GM12878 (cell line): Measurements from ENCODE around the gene GXYLT1. TPM values are rescaled to one million over a fixed set of nuclear protein-coding genes. Genes with fewer than 3 reads are reported as not detected.

ENCODE experiments used
- ATAC-seq: fragments of 200-7000 bp; cut with Tn5 transposase; 3 replicates; pipeline ENCODE4 v1.9.1; 2020; ENCODE audit warnings: mild to moderate bottlenecking, moderate library complexity
- BruUV-seq: library from RNA; stranded (reverse); fragments of 400-500 nt; replicated peaks from 2 replicates; lab custom pipeline; 2021; lab: Mats Ljungman, UMichigan
- CTCF ChIA-PET: fragments of 300-600 bp; sonication (Branson Sonifier 250); formaldehyde crosslinking; extraction: SDS; loops from one replicate; lab custom pipeline; 2021; ENCODE audit warnings: inconsistent platforms; lab: Yijun Ruan, JAX
- POLR2A ChIA-PET: fragments of 350-600 bp; formaldehyde crosslinking; extraction: SDS; loops from one replicate; lab custom pipeline; 2021; ENCODE audit warnings: inconsistent platforms; lab: Charles Lee
- RAD21 ChIA-PET: fragments of 300-600 bp; sonication (Branson Sonifier 250); formaldehyde crosslinking; loops from one replicate; lab custom pipeline; 2023; ENCODE audit warnings: antibody characterized with exemption; ENCODE audit not compliant: unreplicated experiment; lab: Charles Lee
- SMC1A ChIA-PET: fragments of 300-600 bp; sonication (Branson Sonifier 250); formaldehyde crosslinking; loops from one replicate; lab custom pipeline; 2023; ENCODE audit not compliant: unreplicated experiment, uncharacterized antibody; lab: Charles Lee
- DNase-seq: peaks from one replicate; pipeline ENCODE4 v3.0.0-alpha.2; 2011; ENCODE audit warnings: low read depth, low spot score
- FAIRE-seq: peaks from 3 replicates; lab custom pipeline; 2011; peaks lifted over from hg19 to GRCh38; lab: Jason Lieb, UNC
- H2AFZ ChIP-seq: 2 replicates; pipeline ENCODE4 v1.6.0; 2011; ENCODE audit warnings: low read depth, low read length, control low read depth; ENCODE audit not compliant: control insufficient read depth
- H3K27ac ChIP-seq: 2 replicates; pipeline ENCODE4 v1.5.1; 2011; ENCODE audit warnings: control low read depth; ENCODE audit not compliant: control insufficient read depth, insufficient read depth
- H3K27me3 ChIP-seq, 2 experiments: replicated peaks in 1 of 2; 2 replicates each; pipeline versions ENCODE4 v1.6.0 to v1.6.1; 2011; ENCODE audit warnings: low read length in 1 of 2; ENCODE audit not compliant: control insufficient read depth in 2 of 2, insufficient read depth in 2 of 2
- H3K36me3 ChIP-seq, 2 experiments: 2 replicates each; pipeline ENCODE4 v1.5.1; 2011; ENCODE audit warnings: low read length in 1 of 2; ENCODE audit not compliant: control insufficient read depth in 2 of 2, insufficient read depth in 2 of 2
- H3K4me1 ChIP-seq: 2 replicates; pipeline ENCODE4 v1.6.1; 2011; ENCODE audit warnings: mild to moderate bottlenecking, low read length, moderate library complexity, mixed read lengths; ENCODE audit not compliant: control insufficient read depth, insufficient read depth
- H3K4me2 ChIP-seq: 2 replicates; pipeline ENCODE4 v1.6.0; 2011; ENCODE audit warnings: control low read depth; ENCODE audit not compliant: control insufficient read depth, insufficient read depth
- H3K4me3 ChIP-seq: fragments of 200-600 bp; sonication (generic); 2 replicates; pipeline ENCODE4 v1.5.1; 2016
- H3K79me2 ChIP-seq: 2 replicates; pipeline ENCODE4 v1.6.0; 2011; ENCODE audit warnings: low read length; ENCODE audit not compliant: control insufficient read depth, insufficient read depth
- H3K9ac ChIP-seq: 2 replicates; pipeline ENCODE4 v1.8.0; 2011; ENCODE audit warnings: low read length, control low read depth, mixed read lengths; ENCODE audit not compliant: control insufficient read depth, insufficient read depth
- H3K9me3 ChIP-seq: replicated peaks from 3 replicates; pipeline ENCODE4 v1.5.1; 2011; ENCODE audit warnings: mild to moderate bottlenecking, low read length; ENCODE audit not compliant: control insufficient read depth, insufficient read depth
- H4K20me1 ChIP-seq: 2 replicates; pipeline ENCODE4 v1.6.0; 2011; ENCODE audit not compliant: control insufficient read depth, insufficient read depth
- BCL3 ChIP-seq: IDR thresholded peaks from 2 replicates; pipeline ENCODE4 v1.6.1; 2011; ENCODE audit warnings: borderline replicate concordance, low read depth, mild to moderate bottlenecking, moderate library complexity, low read length; ENCODE audit not compliant: insufficient read depth, poor library complexity, severe bottlenecking
- BMI1 ChIP-seq: fragments of 450-650 bp; IDR thresholded peaks from 2 replicates; pipeline ENCODE4 v1.6.1; 2016; ENCODE audit warnings: mild to moderate bottlenecking, moderate library complexity, borderline replicate concordance
- CBX3 ChIP-seq: fragments of 200-600 bp; sonication (generic); IDR thresholded peaks from 2 replicates; pipeline ENCODE4 v1.6.1; 2016; ENCODE audit warnings: low read depth, borderline replicate concordance
- CREB1 ChIP-seq: IDR thresholded peaks from 2 replicates; pipeline ENCODE4 v1.6.1; 2012; ENCODE audit warnings: low read depth, mild to moderate bottlenecking, inconsistent platforms
- CREM ChIP-seq: IDR thresholded peaks from 2 replicates; pipeline ENCODE4 v1.6.1; 2014; ENCODE audit warnings: antibody characterized with exemption, low read depth
- HDGF ChIP-seq: fragments of 450-650 bp; IDR thresholded peaks from 2 replicates; pipeline ENCODE4 v1.6.1; 2016; ENCODE audit warnings: antibody characterized with exemption
- MTA3 ChIP-seq: IDR thresholded peaks from 2 replicates; pipeline ENCODE4 v1.6.1; 2012; ENCODE audit warnings: low read length, inconsistent platforms, borderline replicate concordance
- RB1 ChIP-seq: fragments of 450-650 bp; formaldehyde crosslinking; IDR thresholded peaks from 2 replicates; pipeline ENCODE4 v1.6.1; 2017; ENCODE audit warnings: mild to moderate bottlenecking, borderline replicate concordance
- WGBS: methylation state at CpG from one replicate; pipeline ENCODE4 v1.1.6; 2016; ENCODE audit warnings: low lambda C conversion rate; ENCODE audit not compliant: insufficient replicate concordance, insufficient coverage; ENCODE audit errors: missing lambda C conversion rate; 5-methylcytosine and 5-hydroxymethylcytosine counted together
- in situ Hi-C: fragments of 300-500 bp; cut with MboI; formaldehyde crosslinking; loops from 9 replicates; pipeline ENCODE4 v1.14.3; 2018; ENCODE audit warnings: mixed read lengths
- intact Hi-C: fragments of 100-400 bp; cut with micrococcal nuclease; formaldehyde crosslinking; loops from one replicate; pipeline ENCODE4 v1.14.2; 2022; ENCODE audit not compliant: unreplicated experiment
- polyA plus RNA-seq, 11 experiments: library from polyadenylated mRNA; depleted of rRNA in 4 of 11; unstranded in 6 of 11; stranded (reverse) in 5 of 11; fragments of >200 nt; fragmentation: Nextera tagmentation in 4 of 11; fragmentation: Illumina TruSeq in 1 of 11; extraction: Ambion mirVana in 4 of 11; extraction: Trizol in 1 of 11; gene quantifications; 1 replicate in 1 of 11; 2 replicates in 10 of 11; pipeline versions ENCODE4 v1.2.1 to v1.2.3, GENCODE V29; 2011 to 2016; ENCODE audit warnings: inconsistent platforms in 2 of 11, missing spikeins in 2 of 11, low read depth in 1 of 11
- total RNA-seq, 4 experiments: library from RNA; depleted of rRNA in 3 of 4; stranded (reverse); fragments of >200 nt in 3 of 4; fragmentation: Illumina TruSeq in 1 of 4; extraction: Trizol in 1 of 4; gene quantifications; 2 replicates each; pipeline versions ENCODE4 v1.2.1 to v1.2.3, GENCODE V29; 2013 to 2021

Gene GXYLT1
- total and polyA plus RNA-seq, 10 of the 15 experiments (the other 5 are each of a cell fraction or from before 2014, with no cell fraction given): 2.3 to 14.9 (median 8.9) TPM

DNA sequence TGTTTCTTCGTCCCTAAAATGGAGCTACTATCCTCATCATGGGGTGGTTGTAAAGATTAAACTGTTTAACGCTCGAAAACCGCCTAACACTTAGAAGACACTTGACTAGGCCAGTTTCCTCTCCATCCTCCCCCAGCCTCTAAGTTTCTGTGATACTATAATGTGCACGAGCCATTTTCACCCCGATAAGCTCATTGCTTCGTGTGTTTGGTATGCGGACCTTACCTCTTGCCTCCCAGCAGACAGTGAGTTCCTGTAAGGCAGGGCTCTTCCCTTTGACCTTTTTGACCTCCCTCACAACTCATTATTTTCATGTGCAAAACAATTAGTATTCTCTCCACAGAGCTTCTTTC is 499 bp upstream of the GXYLT1 start:
- Histone ChIP-seq H3K9me3 (no peaks in the 10 kb centered on the region), H4K20me1 (no peaks in the 10 kb centered on the region), H3K4me3 (peak overlapping the region; percentile 82), H3K27ac (peak overlapping the region; percentile 52), H2AFZ (peak overlapping the region; percentile 94), H3K27me3 (no peaks in the 10 kb centered on the region), H3K4me1 (peaks cover 5% of the 10 kb centered on the region; the same call in 1 of the 2 replicates), H3K36me3 (no peaks in the 10 kb centered on the region), H3K79me2 (peaks cover 38% of the 10 kb centered on the region), H3K9ac (peak overlapping the region; percentile 55; the same call in 1 of the 2 replicates), H3K4me2 (peak overlapping the region; percentile 98)
- SMC1A ChIA-PET: interaction anchor here (0.8 to 1.5 kb wide), 13 partner anchors 9 to 227 kb away, joined by 3 to 7 read pairs (median 4); partner anchors contain the start of genes PPHLN1 and ZCRB1
- 28% methylated on average over 8 of the region's 8 CpGs for WGBS
- ATAC-seq: peak; percentile 2
- no TSS peak for BruUV-seq
- DNase-seq: no peak
- RAD21 ChIA-PET: interaction anchor here (0.7 to 1.0 kb wide), 7 partner anchors 10 to 187 kb away, joined by 3 to 6 read pairs (median 3); no protein-coding TSS in a partner anchor
- POLR2A ChIA-PET: interaction anchor here (0.7 to 1.4 kb wide), 7 partner anchors 16 to 181 kb away, joined by 3 to 8 read pairs (median 3); partner anchors contain the start of genes PPHLN1 and ZCRB1
- intact Hi-C loops (loop anchor here (10.0 kb wide), 1 partner anchor 320 kb away; no protein-coding TSS in a partner anchor), in situ Hi-C loops (no loop called here)
- TF ChIP-seq RB1: no peak
- TF ChIP-seq CBX3: no peak
- TF ChIP-seq CREB1: no peak
- TF ChIP-seq HDGF: no peak
- 0 out of 2 replicates have a peak, but pooled peaks have one; percentile 22 for TF ChIP-seq BMI1
- TF ChIP-seq BCL3: no peak
- TF ChIP-seq CREM: no peak
- no peak for TF ChIP-seq MTA3
- FAIRE-seq: no peak
- CTCF ChIA-PET: interaction anchor here (0.8 to 1.3 kb wide), 7 partner anchors 10 to 227 kb away, joined by 3 to 6 read pairs (median 3); no protein-coding TSS in a partner anchor
